Measurements from ENCODE around the gene OR1S1. TPM values are rescaled to one million over a fixed set of nuclear protein-coding genes. Genes with fewer than 3 reads are reported as not detected.

The OR1S1 gene
- total RNA-seq, 6 donors from 2014 or later = 0.61 TPM; not detected in 5

DNA sequence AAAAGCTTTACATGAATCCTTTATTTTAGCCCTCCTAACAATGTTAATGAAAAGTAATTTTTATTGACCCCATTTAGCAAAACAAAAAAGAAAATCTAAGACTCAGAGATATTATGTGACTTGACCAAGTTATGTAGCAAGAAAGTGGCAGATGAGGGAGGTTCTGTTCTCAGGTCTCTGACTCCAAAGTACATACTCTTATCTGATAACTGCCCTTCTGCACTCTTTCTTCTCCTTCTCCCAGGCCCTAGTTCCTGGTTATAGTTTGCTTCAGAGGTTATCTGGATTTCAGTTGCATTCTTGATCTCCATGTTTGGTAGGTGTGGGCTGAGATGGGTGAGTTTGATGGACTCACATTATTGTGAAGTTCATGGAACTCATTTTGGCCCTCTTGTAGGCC, 19.1 kb upstream of the OR1S1 start:
- H3K27me3 ChIP-seq = no peaks in the 10 kb centered on the region
- TF ChIP-seq EP300 (IDR thresholded peaks at IDR 0.05) (no peak), POLR2AphosphoS5 (IDR thresholded peaks at IDR 0.05) (no peak), POLR2A (IDR thresholded peaks at IDR 0.05) (no peak)
- TF ChIP-seq, protein P1, sequence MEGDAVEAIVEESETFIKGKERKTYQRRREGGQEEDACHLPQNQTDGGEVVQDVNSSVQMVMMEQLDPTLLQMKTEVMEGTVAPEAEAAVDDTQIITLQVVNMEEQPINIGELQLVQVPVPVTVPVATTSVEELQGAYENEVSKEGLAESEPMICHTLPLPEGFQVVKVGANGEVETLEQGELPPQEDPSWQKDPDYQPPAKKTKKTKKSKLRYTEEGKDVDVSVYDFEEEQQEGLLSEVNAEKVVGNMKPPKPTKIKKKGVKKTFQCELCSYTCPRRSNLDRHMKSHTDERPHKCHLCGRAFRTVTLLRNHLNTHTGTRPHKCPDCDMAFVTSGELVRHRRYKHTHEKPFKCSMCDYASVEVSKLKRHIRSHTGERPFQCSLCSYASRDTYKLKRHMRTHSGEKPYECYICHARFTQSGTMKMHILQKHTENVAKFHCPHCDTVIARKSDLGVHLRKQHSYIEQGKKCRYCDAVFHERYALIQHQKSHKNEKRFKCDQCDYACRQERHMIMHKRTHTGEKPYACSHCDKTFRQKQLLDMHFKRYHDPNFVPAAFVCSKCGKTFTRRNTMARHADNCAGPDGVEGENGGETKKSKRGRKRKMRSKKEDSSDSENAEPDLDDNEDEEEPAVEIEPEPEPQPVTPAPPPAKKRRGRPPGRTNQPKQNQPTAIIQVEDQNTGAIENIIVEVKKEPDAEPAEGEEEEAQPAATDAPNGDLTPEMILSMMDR (IDR thresholded peaks at IDR 0.05) = no peak
- DNase-seq (no peak), ATAC-seq (ENCODE audit: low FRiP score in 2 of 2) (no peak)
- H3K9me3 ChIP-seq = peaks cover 0 to 8% (median 0%) of the 10 kb centered on the region in 4 donors
- H3K4me1 ChIP-seq = no peaks in the 10 kb centered on the region
- no peak overlapping the region for H3K27ac ChIP-seq
- H3K36me3 ChIP-seq = no peaks in the 10 kb centered on the region
- H3K4me3 ChIP-seq = no peak overlapping the region

DNA sequence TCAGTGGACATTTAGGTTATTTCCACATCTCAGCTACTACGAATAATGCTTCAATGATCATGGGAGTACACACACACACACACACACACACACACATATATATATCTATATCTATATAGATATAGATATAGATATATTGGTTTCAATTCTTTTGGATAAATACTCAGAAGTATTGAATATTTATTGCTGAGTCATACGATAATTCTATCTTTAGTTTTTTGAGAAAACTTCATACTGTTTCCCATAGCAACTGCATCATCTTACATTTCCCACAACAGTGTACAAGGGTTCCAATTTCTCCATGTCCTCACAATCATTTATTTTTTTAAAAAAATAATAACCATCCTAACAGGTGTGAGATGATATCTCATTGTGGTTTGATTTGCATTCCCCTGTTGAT, 16.6 kb upstream of the OR1S1 start:
- Histone ChIP-seq H3K4me1 (no peaks in the 10 kb centered on the region), H3K36me3 (no peaks in the 10 kb centered on the region), H3K27me3 (no peaks in the 10 kb centered on the region), H3K4me3 (no peak overlapping the region), H3K9me3 (peaks cover 0 to 8% (median 0%) of the 10 kb centered on the region in 4 donors), H3K27ac (no peak overlapping the region)
- TF ChIP-seq EP300 (IDR thresholded peaks at IDR 0.05) (no peak), POLR2A (IDR thresholded peaks at IDR 0.05) (no peak), POLR2AphosphoS5 (IDR thresholded peaks at IDR 0.05) (no peak)
- TF ChIP-seq, protein P1 (IDR thresholded peaks at IDR 0.05) = no peak
- ATAC-seq (ENCODE audit: low FRiP score in 2 of 2) (no peak), DNase-seq (no peak)
- 89 to 93% methylated on average over 2 of the region's 2 CpGs for WGBS, 2 donors

DNA sequence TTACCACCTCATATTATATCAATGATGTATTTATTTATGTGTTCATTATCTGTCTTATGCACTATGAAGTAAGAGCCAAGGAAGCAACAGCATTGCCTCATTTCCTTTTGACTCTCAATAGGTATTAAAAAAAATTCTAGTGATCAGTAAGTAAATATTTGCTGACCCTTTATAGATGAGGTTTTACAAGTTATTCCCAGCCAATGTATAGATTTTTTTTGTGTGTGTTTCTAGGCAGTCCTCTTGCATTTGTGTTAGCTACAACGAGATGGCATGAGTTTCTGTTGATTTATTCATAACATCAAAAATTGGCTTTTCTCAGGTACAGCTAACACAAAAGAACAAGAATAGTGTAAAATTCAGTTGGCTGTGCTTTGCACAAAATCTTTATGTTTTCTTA, 13.2 kb upstream of the OR1S1 start:
- ATAC-seq (ENCODE audit: low FRiP score in 2 of 2) (no peak), DNase-seq (no peak)
- Histone ChIP-seq H3K4me1 (no peaks in the 10 kb centered on the region), H3K27me3 (no peaks in the 10 kb centered on the region), H3K27ac (no peak overlapping the region), H3K9me3 (peaks cover 0 to 8% (median 0%) of the 10 kb centered on the region in 4 donors), H3K36me3 (no peaks in the 10 kb centered on the region), H3K4me3 (no peak overlapping the region)
- TF ChIP-seq POLR2AphosphoS5 (IDR thresholded peaks at IDR 0.05) = no peak
- TF ChIP-seq, protein P1 (IDR thresholded peaks at IDR 0.05) = no peak
- no peak for TF ChIP-seq EP300 (IDR thresholded peaks at IDR 0.05)
- TF ChIP-seq POLR2A (IDR thresholded peaks at IDR 0.05) = no peak
- WGBS, 2 donors = 43 to 47% methylated on average over 1 of the region's 1 CpG

DNA sequence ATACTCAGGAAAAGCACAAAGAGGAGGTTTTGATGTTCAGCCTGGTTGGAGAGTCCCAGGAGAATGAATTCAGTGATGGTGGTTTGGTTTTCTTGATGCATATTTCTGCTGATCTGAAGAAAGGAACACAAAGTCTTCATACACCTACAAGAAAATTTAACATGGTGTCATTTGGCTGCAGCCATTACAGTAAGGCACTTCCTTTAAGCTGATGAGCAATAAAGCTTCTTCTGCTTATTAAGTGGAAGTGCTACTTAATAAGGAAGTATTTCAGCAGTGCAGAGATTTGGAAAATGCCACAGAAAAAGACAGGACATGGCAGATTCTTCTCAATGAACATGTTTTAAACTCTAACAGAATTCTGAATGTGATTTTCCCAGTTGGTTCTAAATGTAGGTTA, 8.5 kb upstream of the OR1S1 start, which contains the start of gene OR1S2:
Gene OR1S2 (minus strand): TSS at position 101 of the 400 bp plus-strand sequence. CDS start 0 bp downstream, at position 101.
- Histone ChIP-seq H3K36me3 (no peaks in the 10 kb centered on the region), H3K27ac (no peak within 1 kb of the TSS)
- no peak for DNase-seq

DNA sequence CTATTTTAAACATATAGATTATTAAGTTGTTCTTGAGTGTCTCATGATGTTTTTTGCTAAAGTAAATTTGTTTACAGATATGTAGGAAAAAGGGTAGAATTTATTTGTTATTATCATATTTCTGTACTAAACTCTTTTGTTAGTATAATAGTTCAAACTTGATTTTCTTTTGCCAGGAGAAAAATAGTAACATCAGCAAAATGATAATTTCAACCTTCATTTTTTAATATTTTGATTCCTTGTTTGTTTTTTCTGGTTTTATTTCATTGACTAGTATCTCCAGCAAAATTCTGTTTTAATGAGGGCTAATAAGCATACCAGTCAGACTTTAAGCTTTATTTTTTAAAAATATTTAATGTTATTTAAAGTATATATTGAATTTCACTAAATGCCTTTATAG, 4.0 kb downstream of the OR1S1 start:
- ATAC-seq (ENCODE audit: low FRiP score in 2 of 2) (no peak), DNase-seq (no peak)
- H3K27me3 ChIP-seq = no peaks in the 10 kb centered on the region
- H3K4me3 ChIP-seq = no peak overlapping the region
- no peak overlapping the region for H3K27ac ChIP-seq
- no peaks in the 10 kb centered on the region for H3K36me3 ChIP-seq
- TF ChIP-seq POLR2AphosphoS5 (IDR thresholded peaks at IDR 0.05) = no peak
- TF ChIP-seq, protein P1 (IDR thresholded peaks at IDR 0.05) = no peak
- no peak for TF ChIP-seq EP300 (IDR thresholded peaks at IDR 0.05)
- no peak for TF ChIP-seq POLR2A (IDR thresholded peaks at IDR 0.05)
- H3K4me1 ChIP-seq = no peaks in the 10 kb centered on the region
- no peaks in the 10 kb centered on the region for H3K9me3 ChIP-seq

More for the DNA sequence above, 8.5 kb upstream of the OR1S1 start, which contains the start of gene OR1S2:
- Histone ChIP-seq H3K4me1 (no peaks in the 10 kb centered on the region), H3K27me3 (no peaks in the 10 kb centered on the region), H3K9me3 (no peaks in the 10 kb centered on the region), H3K4me3 (no peak within 1 kb of the TSS)
- no peak for TF ChIP-seq POLR2AphosphoS5 (IDR thresholded peaks at IDR 0.05)
- TF ChIP-seq, protein P1 (IDR thresholded peaks at IDR 0.05) = no peak
- no peak for TF ChIP-seq POLR2A (IDR thresholded peaks at IDR 0.05)
- TF ChIP-seq EP300 (IDR thresholded peaks at IDR 0.05) = no peak
- ATAC-seq (ENCODE audit: low FRiP score in 2 of 2) = no peak
